Pancreas (tissue), 10 donors: ENCODE data around the gene C7orf33. TPM values are rescaled to one million over a fixed set of nuclear protein-coding genes. Genes with fewer than 3 reads are reported as not detected.

ENCODE experiments used
- ATAC-seq, 4 donors: fragments of 200-7000 bp; cut with Tn5 transposase; one replicate each; pipeline versions ENCODE4 v1.8.0 to v1.9.1; 2020; ENCODE audit warnings: mild to moderate bottlenecking in 4 of 4, moderate library complexity in 4 of 4
- DNase-seq, 6 donors: peaks; one replicate each; pipeline ENCODE4 v3.0.0-alpha.2; 2020
- FAIRE-seq: peaks from 2 replicates; lab custom pipeline; 2012; peaks lifted over from hg19 to GRCh38; lab: Jason Lieb, UNC
- H3K27ac ChIP-seq, 4 donors: fragments of 200-600 bp; sonication (generic); 1 replicate in 3 of 4; 2 replicates in 1 of 4; pipeline versions ENCODE4 v1.5.0 to v1.8.0; 2020
- H3K27me3 ChIP-seq, 4 donors: fragments of 200-600 bp; one replicate each; pipeline ENCODE4 v1.8.0; 2021
- H3K36me3 ChIP-seq, 3 donors: fragments of 200-600 bp; sonication (generic) in 1 of 3; one replicate each; pipeline versions ENCODE4 v1.5.0 to v1.8.0; 2020 to 2021
- H3K4me1 ChIP-seq, 3 donors: fragments of 200-600 bp; one replicate each; pipeline ENCODE4 v1.8.0; 2021
- H3K4me3 ChIP-seq, 4 donors: fragments of 200-600 bp; sonication (generic) in 2 of 4; one replicate each; pipeline versions ENCODE4 v1.5.0 to v1.8.0; 2020 to 2021
- H3K9me3 ChIP-seq, 4 donors: fragments of 200-600 bp; one replicate each; pipeline ENCODE4 v1.8.0; 2021
- WGBS, 2 donors: extraction: QIAGEN DNeasy Blood & Tissue Kit; methylation state at CpG; one replicate each; pipeline ENCODE4 v1.1.7; 2013; 5-methylcytosine and 5-hydroxymethylcytosine counted together
- intact Hi-C, 3 donors: fragments of 100-400 bp; cut with DNase I; formaldehyde crosslinking; loops; one replicate each; pipeline versions ENCODE4 v1.11.1 to v1.14.2; 2022
- polyA plus RNA-seq, 2 donors: library from polyadenylated mRNA; stranded (reverse); fragments of 200-250 nt; gene quantifications; one replicate each; pipeline ENCODE4 v1.2.3, GENCODE V29; 2013
- total RNA-seq, 6 donors: library from RNA; stranded (reverse); fragmentation: NEBNext Ultra II Directional in 4 of 6; extraction: Animal tissue kit (Norgen Biotek cat#: 25700) in 4 of 6; gene quantifications; one replicate each; pipeline versions ENCODE4 v1.2.1 to v1.2.4, GENCODE V29; 2021 to 2023
- TF ChIP-seq, protein P1 (sequence below), 4 donors: fragments of 200-600 bp; sonication (generic) in 3 of 4; IDR thresholded peaks; one replicate each; pipeline versions ENCODE4 v1.5.0 to v1.8.0; 2021; ENCODE audit warnings: antibody characterized with exemption in 4 of 4
- donor health status: healthy with polysubstance abuse.
- donor health status: DM: no; HTN: no; CAD: no; lungs with moderate emphysema.
- donor health status: DM: no; HTN: no; CAD: no.
- donor health status: control.
- donor health status: control.
- donor health status: Bipolar disorder and iron deficiency.
- donor health status: DM: yes; HTN: yes; CAD: no.
- donor health status: DM: no; HTN: no; CAD: no.
- donor health status: DM: no; HTN: no; CAD: no.
- donor health status: DM: yes; HTN: yes; CAD: no.

The C7orf33 gene
- total and polyA plus RNA-seq, 8 donors, result not detected

DNA sequence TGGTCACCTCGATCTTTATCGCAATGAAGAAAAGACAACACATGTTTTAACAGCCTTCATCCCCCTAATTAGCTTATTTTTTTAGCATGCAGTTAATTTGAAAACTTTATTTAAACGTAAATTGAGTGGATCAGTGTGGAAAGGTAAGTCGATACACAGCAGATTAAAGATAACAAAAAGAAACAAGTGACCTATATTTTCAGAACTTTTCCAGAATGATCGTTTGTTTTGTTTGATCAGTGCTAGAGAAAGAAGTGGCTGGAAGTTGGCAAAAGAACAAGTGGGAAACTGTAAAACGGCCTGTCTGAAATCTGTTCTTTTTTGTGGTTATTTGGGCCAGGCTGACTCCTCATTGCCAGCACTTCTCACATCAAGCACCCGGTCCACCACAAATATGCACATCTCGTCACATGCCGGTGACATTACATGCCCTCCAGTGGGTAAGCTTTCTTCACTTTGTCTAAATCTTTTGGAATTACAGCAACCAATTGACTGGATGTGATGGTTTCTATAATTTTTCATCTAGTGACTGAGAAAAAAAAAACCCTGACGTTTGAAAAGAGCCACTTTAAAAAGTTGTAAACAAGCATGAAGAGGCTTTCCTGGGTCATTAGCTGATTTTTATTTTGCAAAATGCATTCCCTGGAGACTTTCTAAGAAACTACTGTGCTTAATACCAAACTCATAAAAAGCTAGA is 33.2 kb downstream of the C7orf33 start:
- ATAC-seq (no peak), DNase-seq (no peak), FAIRE-seq (no peak)
- Histone ChIP-seq H3K27me3 (peaks cover 0 to 3% (median 0%) of the 10 kb centered on the region in 4 donors), H3K9me3 (no peaks in the 10 kb centered on the region), H3K4me1 (peaks cover 0 to 6% (median 0%) of the 10 kb centered on the region in 3 donors), H3K36me3 (no peaks in the 10 kb centered on the region), H3K4me3 (no peak overlapping the region), H3K27ac (no peak overlapping the region)
- TF ChIP-seq, protein P1, sequence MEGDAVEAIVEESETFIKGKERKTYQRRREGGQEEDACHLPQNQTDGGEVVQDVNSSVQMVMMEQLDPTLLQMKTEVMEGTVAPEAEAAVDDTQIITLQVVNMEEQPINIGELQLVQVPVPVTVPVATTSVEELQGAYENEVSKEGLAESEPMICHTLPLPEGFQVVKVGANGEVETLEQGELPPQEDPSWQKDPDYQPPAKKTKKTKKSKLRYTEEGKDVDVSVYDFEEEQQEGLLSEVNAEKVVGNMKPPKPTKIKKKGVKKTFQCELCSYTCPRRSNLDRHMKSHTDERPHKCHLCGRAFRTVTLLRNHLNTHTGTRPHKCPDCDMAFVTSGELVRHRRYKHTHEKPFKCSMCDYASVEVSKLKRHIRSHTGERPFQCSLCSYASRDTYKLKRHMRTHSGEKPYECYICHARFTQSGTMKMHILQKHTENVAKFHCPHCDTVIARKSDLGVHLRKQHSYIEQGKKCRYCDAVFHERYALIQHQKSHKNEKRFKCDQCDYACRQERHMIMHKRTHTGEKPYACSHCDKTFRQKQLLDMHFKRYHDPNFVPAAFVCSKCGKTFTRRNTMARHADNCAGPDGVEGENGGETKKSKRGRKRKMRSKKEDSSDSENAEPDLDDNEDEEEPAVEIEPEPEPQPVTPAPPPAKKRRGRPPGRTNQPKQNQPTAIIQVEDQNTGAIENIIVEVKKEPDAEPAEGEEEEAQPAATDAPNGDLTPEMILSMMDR (IDR thresholded peaks at IDR 0.05), result no peak
- intact Hi-C loops, result no loop called here
- 24 to 25% methylated on average over 10 of the region's 10 CpGs for WGBS, 2 donors

DNA sequence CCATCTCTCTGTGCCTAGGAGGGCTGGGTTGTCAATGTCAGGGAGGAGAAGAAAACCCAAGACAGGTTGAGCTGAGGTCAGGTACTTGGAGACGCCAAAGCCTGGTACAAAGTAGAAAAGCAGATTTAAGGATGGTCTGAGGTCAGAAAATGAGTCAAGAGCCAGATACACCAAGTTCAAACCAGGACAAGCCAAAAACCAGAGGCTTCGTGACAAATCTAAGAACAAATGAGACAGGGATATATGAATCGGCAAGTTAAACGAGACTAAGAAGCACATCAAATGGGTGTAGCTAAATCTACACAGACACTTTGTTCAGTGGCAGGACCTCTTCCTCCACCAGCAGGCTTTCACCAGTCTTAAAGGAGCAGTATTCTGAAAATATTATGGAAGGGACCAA is 34.2 kb downstream of the C7orf33 start:
- WGBS, 2 donors, result 74 to 78% methylated on average over 4 of the region's 4 CpGs
- Histone ChIP-seq H3K36me3 (no peaks in the 10 kb centered on the region), H3K9me3 (no peaks in the 10 kb centered on the region), H3K4me1 (peaks cover 0 to 6% (median 0%) of the 10 kb centered on the region in 3 donors), H3K4me3 (no peak overlapping the region), H3K27ac (no peak overlapping the region), H3K27me3 (peaks cover 0 to 3% (median 0%) of the 10 kb centered on the region in 4 donors)
- TF ChIP-seq, protein P1 (IDR thresholded peaks at IDR 0.05), result no peak
- no peak for FAIRE-seq
- no peak for ATAC-seq
- no peak for DNase-seq
- intact Hi-C loops, result no loop called here

DNA sequence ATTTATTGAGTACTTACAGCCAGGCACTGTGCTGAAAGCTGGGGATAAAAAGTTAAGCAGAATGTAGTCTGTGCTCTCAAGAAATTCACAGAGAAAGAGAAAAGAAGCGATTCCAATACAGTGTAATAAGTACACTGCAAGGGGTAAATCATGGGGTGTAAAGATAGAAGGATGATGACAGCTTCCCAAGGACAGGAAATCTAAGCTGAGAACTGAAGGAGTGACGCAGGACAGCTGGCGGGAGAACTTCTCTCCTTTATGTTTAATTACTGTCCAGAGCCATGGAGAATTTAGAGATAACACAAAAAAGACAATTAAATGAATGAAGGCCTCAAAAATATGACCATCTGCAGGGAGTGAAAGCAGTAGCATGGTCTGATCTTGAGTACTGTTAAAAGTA is 34.8 kb downstream of the C7orf33 start:
- intact Hi-C loops, result no loop called here
- FAIRE-seq (no peak), ATAC-seq (no peak), DNase-seq (no peak)
- WGBS, 2 donors, result 77 to 82% methylated on average over 3 of the region's 3 CpGs
- peaks cover 0 to 6% (median 0%) of the 10 kb centered on the region in 3 donors for H3K4me1 ChIP-seq
- TF ChIP-seq, protein P1 (IDR thresholded peaks at IDR 0.05), result no peak
- H3K4me3 ChIP-seq, result no peak overlapping the region
- H3K9me3 ChIP-seq, result no peaks in the 10 kb centered on the region
- H3K27me3 ChIP-seq, result peaks cover 0 to 3% (median 0%) of the 10 kb centered on the region in 4 donors
- H3K36me3 ChIP-seq, result no peaks in the 10 kb centered on the region
- H3K27ac ChIP-seq, result no peak overlapping the region

DNA sequence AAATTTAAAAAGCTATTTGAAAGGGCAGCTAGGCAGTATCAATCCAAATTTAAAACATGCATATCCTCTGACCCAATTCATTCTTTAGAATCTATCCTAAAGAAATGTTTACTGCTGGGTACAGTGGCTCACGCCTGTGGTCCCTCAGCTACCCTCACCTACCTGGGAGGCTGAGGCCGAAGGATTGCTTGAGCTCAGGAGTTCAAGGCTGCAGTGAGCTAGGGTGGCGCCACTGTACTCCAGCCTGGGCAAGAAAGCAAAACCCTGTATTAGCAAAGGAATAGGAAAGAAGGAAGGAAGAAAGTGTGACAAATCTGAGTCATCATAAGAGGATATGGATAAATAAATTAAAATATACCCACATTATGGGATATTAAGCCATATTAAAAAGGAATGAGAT is 36.3 kb downstream of the C7orf33 start:
- no peaks in the 10 kb centered on the region for H3K9me3 ChIP-seq
- no peak for FAIRE-seq
- DNase-seq, result no peak
- no peak for ATAC-seq
- H3K27ac ChIP-seq, result no peak overlapping the region
- no peak overlapping the region for H3K4me3 ChIP-seq
- peaks cover 0 to 6% (median 0%) of the 10 kb centered on the region in 3 donors for H3K4me1 ChIP-seq
- intact Hi-C loops, result no loop called here
- TF ChIP-seq, protein P1 (IDR thresholded peaks at IDR 0.05), result no peak
- 78 to 81% methylated on average over 3 of the region's 3 CpGs for WGBS, 2 donors
- no peaks in the 10 kb centered on the region for H3K36me3 ChIP-seq
- H3K27me3 ChIP-seq, result peaks cover 0 to 3% (median 0%) of the 10 kb centered on the region in 4 donors

DNA sequence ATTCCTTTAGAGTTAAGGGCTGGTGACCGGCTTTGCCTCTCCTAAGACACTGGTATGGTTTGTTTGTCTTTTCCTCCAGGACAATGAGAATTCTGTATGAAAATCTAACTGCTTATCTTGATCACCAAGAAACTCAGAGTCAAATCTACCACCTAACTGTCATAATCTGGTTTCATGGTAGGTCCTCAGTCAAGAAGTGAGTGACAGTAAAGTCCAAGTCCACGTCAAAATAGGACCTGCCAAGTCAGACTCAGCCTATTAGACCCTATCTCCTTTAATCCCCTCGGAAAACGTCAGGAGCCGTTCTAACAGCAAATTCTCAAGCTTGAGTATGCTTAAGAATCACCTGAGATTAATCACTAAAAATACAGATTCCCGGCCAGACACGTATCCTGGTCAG is 37.4 kb downstream of the C7orf33 start:
- H3K36me3 ChIP-seq, result no peaks in the 10 kb centered on the region
- ATAC-seq (no peak), DNase-seq (no peak), FAIRE-seq (no peak)
- H3K27me3 ChIP-seq, result no peaks in the 10 kb centered on the region
- no peaks in the 10 kb centered on the region for H3K9me3 ChIP-seq
- intact Hi-C loops, result no loop called here
- no peak overlapping the region for H3K4me3 ChIP-seq
- TF ChIP-seq, protein P1 (IDR thresholded peaks at IDR 0.05), result no peak
- H3K4me1 ChIP-seq, result peaks cover 0 to 2% (median 0%) of the 10 kb centered on the region in 3 donors
- WGBS, 2 donors, result 54 to 55% methylated on average over 7 of the region's 7 CpGs
- H3K27ac ChIP-seq, result no peak overlapping the region
